Choroid plexus epithelial cell (primary cell): ENCODE results near the gene TTC7B.
A peak's percentile ranks its signal among the peaks of the same experiment; 100 is the strongest.

Source experiments
- DNase-seq: peaks from one replicate; pipeline ENCODE4 v3.0.0-alpha.2; 2010; ENCODE audit warnings: low read depth
- H3K4me3 ChIP-seq: 2 replicates; pipeline ENCODE4 v1.5.1; 2011; ENCODE audit warnings: low read depth, mild to moderate bottlenecking, control low read depth, low read length, moderate library complexity
- CTCF ChIP-seq: conservative IDR thresholded peaks from 2 replicates; pipeline ENCODE4 v1.5.1; 2011; ENCODE audit warnings: low read depth, mild to moderate bottlenecking, control low read depth, inconsistent platforms, low read length, moderate library complexity

The TTC7B gene

GRCh38 chr14:90816681-90817436 lies 629 bp upstream of the TTC7B start:
- no peak overlapping the region for H3K4me3 ChIP-seq
- TF ChIP-seq CTCF = no peak
- no peak for DNase-seq

DNA sequence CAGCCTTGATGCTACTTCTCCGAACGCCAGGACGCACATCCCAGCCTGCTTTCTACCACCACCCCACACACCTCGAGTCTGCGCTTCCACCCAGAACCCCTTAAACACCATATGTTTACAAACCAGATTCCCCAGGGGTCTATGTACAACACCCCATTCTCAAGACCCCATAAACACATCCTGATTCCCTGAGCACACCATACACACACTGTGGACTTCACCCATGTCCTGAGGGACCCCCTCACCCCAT lies 733 bp downstream of the TTC7B start:
- DNase-seq = no peak
- H3K4me3 ChIP-seq = peak overlapping the region; percentile 70
- no peak for TF ChIP-seq CTCF

- DNase-seq = no peak
- H3K4me3 ChIP-seq = peak overlapping the region; percentile 70
- TF ChIP-seq CTCF = no peak
These were observed 1.2 kb downstream of the TTC7B start for GRCh38 chr14:90814806-90815571.

GRCh38 chr14:90813442-90813841 lies 2.8 kb downstream of the TTC7B start:
- no peak for DNase-seq
- TF ChIP-seq CTCF = no peak
- no peak overlapping the region for H3K4me3 ChIP-seq

DNA sequence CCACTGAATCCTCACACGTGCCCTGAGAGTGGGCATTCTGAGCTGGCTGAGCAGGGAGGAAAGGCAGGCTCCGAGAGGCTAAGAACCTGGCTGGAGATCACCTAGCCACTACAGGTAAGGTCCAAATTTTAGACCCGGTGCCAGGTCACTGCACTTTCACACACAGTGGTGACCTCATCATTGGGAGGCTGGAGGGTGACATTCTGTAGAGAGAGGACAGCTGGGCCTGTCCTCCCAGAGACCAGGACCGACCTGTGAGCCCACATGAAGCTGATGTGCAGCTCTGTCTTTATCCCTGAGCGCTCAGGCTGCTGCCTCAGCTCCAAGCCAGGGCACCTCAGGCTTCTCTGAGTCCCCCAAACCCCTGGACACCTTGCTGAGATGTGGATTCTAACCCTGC lies 4.1 kb downstream of the TTC7B start:
- no peak for TF ChIP-seq CTCF
- DNase-seq = no peak
- no peak overlapping the region for H3K4me3 ChIP-seq

GRCh38 chr14:90811641-90812040 lies 4.6 kb downstream of the TTC7B start:
- TF ChIP-seq CTCF = no peak
- H3K4me3 ChIP-seq = no peak overlapping the region
- DNase-seq = no peak

- no peak for TF ChIP-seq CTCF
- no peak overlapping the region for H3K4me3 ChIP-seq
- no peak for DNase-seq
These were observed 5.4 kb downstream of the TTC7B start for GRCh38 chr14:90810806-90811205.
